Kidney capillary endothelial cell (primary cell): ENCODE results near the gene DNAJC17.

Experiments
- DNase-seq: peaks from one replicate; pipeline ENCODE4 v3.0.0-alpha.2; 2018; ENCODE audit warnings: low spot score

Gene DNAJC17

GRCh38 chr15:40829115-40829514 lies 21.8 kb upstream of the DNAJC17 start:
- no peak for DNase-seq

DNA sequence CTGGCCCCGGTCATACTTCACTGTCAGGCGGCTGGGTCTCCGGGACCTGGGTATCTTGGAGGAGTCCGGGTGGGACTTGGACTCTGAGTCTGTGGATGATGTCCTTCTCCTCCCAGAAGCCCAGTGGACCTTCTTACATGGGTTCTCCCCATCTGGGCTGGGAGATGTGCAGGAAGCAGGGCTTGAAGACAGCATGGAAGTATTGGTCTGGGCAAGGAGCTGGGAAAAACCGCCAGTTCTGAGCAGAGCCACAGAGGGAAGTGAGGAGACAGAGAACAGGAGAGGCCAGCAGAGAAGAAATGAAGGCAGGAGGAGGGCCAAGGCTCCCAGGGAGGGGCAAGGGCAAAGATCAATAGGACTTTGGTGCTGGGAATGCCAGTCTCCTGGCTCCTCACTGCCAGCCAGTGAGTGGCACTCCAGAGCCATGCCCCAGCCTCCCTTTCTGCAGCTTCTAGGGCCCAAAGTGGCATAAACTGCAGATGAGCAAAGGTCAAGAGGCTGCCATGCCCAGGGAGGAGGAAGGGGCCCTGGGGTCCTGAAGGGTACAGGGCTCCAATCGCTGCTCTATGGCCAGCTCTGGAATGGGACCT lies 21.3 kb upstream of the DNAJC17 start, which contains the start of gene PPP1R14D:
Gene PPP1R14D, minus strand, starts transcription at position 262 of the 590 bp plus-strand sequence. Its CDS starts 67 bp downstream, at position 195.
- DNase-seq: no peak

GRCh38 chr15:40826423-40827075 lies 19.3 kb upstream of the DNAJC17 start:
- no peak for DNase-seq

GRCh38 chr15:40825661-40826422 lies 18.6 kb upstream of the DNAJC17 start:
- no peak for DNase-seq

DNA sequence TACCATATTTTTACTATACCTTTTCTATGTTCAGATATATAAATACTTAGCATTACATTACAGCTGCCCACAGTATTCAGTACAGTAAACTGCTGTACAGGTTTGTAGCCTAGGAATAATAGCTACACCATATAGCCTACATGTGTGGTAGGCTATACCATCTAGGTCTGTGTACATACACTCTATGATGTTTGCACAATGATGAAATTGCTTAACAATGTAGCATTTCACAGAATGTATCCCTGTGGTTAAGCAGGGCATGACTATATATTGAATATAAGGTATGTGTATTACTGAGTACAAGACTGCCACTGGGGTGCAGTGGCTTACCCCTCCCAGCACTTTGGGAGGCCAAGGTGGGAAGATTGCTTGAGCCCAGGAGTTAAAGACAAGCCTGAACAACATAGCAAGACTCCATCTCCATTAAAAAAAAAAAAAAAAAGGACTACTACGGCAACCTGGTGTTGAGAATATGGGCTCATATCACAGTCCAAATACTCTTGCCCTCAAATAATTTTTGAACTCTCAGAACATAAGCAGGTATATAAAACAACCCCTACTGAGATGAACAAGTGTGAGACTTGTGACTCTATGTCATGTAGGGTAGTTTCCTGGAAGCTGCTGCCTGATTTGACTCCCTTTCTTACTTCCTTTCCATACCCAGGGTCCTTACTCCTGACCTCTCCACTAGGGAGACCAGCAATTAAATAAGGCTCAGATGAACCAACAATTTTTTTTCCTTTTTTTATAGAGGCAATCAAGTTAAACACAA lies 16.5 kb upstream of the DNAJC17 start:
- no peak for DNase-seq

GRCh38 chr15:40821195-40821594 lies 13.9 kb upstream of the DNAJC17 start:
- DNase-seq: no peak

GRCh38 chr15:40819048-40819447 lies 11.8 kb upstream of the DNAJC17 start:
- DNase-seq: no peak

DNA sequence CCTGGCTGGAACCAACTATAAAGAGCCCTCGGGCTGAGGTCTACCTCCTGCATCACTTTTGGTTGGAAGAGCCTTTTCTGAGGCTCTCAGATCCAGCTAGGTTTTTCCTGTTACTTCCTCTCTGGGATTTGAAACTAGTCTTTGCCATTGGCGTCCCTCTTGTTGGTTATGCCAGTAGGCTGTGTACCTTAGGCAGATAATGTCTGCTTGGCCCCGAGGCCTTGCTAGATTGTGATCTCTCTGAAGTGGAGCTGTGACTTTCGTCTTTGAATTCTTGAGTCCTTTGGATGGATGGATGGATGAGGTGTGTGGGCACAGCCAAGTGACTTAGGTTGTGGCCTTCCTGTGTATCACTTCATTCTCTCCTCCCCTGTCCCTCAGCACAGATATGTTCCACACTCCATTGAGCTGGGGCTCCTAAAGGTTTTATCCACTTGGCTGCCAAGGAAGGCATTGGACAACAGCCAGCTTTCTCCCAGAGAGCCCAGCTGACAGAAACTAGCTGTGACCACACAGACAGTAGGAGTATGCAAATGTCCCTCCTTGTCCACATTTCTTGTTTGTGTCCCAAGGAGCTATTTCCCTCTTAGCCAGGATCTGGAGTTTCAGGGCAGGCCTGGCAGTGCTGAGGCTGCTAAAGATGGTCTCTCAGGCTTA lies 7.9 kb upstream of the DNAJC17 start:
- DNase-seq: no peak

DNA sequence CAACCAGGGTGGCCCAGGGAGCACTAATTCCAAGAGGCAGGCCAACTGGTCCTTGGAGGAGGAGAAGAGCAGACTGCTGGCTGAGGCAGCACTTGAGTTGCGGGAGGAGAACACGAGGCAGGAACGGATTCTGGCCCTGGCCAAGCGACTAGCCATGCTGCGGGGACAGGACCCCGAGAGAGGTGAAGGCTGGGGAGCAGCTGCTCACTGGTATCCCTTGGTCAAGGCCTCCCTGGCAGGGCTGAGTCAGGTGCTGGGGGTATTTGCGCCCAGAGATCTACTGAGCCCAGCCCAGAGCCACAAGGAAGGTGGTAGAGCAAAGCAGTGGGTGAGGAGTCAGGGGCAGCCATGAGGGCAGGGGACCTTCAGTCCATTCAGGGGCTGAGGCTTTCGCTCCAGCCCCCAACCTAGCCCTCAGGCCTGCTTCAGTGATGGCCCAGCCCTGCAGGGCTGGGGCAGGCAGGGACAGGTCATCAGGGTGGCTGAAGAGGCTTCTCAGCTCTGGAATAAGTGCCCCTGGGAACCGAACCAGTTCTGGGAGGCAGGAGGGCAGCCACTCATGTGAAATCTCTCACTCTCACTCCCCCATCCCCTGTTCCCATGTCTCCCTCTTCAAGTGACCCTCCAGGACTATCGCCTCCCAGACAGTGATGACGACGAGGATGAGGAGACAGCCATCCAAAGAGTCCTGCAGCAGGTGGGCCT lies 5.6 kb upstream of the DNAJC17 start:
- DNase-seq: no peak

DNA sequence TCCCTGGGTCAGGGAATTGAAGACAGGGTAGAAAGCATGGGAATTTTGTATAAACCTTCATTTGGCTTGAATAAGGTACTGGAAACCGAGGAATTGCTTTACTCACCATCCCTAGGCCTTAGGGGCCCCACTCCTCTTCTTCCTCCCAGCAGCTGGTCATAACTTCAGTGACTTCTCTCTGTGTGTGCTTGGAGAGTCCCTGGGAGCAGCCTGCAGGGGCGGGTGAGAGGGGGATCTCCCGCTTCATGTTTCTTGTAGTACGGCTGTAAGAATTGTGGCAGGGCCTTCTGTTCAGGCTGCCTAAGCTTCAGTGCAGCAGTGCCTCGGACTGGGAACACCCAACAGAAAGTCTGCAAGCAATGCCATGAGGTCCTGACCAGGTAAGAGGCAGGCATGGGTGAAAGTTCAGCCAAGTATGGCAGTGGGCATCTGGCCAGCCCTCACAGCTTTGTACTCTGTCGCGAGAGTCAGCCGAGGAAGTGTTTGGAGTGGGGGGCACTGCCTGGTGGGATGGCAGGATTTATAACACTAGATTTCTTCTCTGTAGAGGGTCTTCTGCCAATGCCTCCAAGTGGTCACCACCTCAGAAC lies 1.7 kb upstream of the DNAJC17 start:
- DNase-seq: no peak

GRCh38 chr15:40807888-40808461 lies 702 bp upstream of the DNAJC17 start:
- no peak for DNase-seq

DNA sequence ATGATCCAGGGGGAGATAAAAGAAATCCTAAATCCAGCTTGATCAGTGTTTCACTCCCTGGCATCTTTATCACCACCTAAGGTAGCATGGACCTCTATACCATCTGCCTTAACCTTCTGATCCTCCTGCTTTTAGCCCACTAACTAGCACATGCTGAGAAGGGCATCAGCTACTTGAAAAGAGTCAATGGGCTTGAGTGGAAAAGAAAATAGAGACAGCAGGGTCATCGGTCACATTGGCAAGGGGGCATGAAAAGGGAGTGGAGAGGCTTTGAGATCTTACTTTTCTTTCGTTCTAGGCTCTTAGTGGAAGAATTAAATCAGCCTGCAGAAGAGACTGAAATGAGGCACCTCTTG lies 623 bp downstream of the DNAJC17 start:
- no peak for DNase-seq

GRCh38 chr15:40803688-40804087 lies 3.6 kb downstream of the DNAJC17 start:
- no peak for DNase-seq

GRCh38 chr15:40803076-40803475 lies 4.2 kb downstream of the DNAJC17 start:
- no peak for DNase-seq

DNA sequence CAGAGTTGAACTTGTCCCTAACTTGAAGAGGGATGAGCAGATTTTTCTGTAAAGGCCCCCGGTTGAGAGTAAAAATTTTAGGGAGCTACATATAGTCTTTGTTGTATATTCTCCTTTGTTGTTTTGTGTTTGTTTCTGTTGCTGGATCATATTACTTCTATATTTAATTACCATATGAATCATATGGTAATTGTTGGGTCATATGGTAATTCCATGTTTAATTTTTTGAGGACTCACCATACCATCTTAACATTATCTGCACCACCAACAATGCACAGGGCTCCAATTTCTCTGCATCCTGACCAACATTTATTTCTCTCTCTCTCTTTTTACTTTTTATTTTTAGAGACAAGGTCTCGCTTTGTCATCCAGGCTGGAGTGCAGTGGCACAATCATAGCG lies 7.8 kb downstream of the DNAJC17 start:
- no peak for DNase-seq

DNA sequence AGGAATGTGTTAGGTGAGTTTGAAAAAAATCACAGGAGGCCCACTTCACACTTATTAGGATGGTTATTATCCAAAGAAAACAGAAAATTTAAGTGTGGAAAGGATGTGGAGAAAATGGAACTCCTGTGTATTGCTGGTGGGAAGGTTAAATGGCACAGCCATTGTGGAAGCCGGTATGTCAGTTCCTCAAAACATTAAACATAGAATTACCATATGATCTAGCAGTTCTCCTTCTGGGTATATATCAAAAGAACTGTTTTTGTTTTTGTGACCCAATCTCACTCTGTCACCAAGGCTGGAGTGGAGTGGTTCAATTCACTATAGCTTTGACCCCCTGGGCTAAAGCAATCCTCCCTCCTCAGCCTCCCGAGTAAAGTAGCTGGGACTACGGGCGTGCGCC lies 10.8 kb downstream of the DNAJC17 start:
- DNase-seq: no peak

DNA sequence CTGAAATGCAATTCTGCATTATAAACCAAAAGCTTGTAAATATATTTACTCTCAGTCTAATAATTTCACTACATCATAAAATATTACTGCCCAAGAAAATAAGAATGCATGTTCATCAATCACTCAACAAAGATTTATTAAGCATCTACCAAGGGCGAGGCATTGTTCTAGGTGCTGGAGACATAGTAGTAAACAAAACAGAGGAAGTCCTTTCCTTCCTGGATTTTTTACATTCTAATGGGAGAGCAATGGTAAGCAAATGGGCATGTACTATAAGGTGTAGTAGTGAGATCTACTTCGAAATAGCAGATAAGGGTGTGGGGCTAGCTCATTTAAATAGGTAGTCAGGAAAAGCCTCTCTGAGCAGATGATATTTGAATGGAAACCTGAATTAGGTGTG lies 11.2 kb downstream of the DNAJC17 start:
- no peak for DNase-seq

- peak; percentile 89 for DNase-seq
These were observed 13.9 kb downstream of the DNAJC17 start for GRCh38 chr15:40793216-40793989.

GRCh38 chr15:40792394-40792793 lies 14.9 kb downstream of the DNAJC17 start:
- DNase-seq: no peak

GRCh38 chr15:40790718-40791117 lies 16.6 kb downstream of the DNAJC17 start:
- no peak for DNase-seq
